H1 (cell line): ENCODE measurements around the gene CRKL. TPM values are rescaled to one million over a fixed set of nuclear protein-coding genes. Genes with fewer than 3 reads are reported as not detected.

Experiments used
- CTCF ChIA-PET: fragments of 300-600 bp; sonication (Branson Sonifier 250); formaldehyde crosslinking; loops from one replicate; lab custom pipeline; 2021; ENCODE audit not compliant: partially characterized antibody; lab: Charles Lee
- POLR2A ChIA-PET: fragments of 300-600 bp; sonication (Branson Sonifier 250); formaldehyde crosslinking; loops from one replicate; lab custom pipeline; 2021; ENCODE audit warnings: inconsistent platforms; ENCODE audit not compliant: partially characterized antibody; lab: Charles Lee
- DNase-seq, 2 experiments: peaks; one replicate each; pipeline versions ENCODE4 v3.0.0 to v3.0.0-alpha.2; 2010 to 2022; ENCODE audit warnings: low spot score in 2 of 2, low read depth in 1 of 2, mixed read lengths in 1 of 2
- FAIRE-seq: peaks from 2 replicates; lab custom pipeline; 2011; peaks lifted over from hg19 to GRCh38; lab: Jason Lieb, UNC
- H2AFZ ChIP-seq: 2 replicates; pipeline ENCODE4 v1.8.1; 2012; ENCODE audit warnings: low read length, inconsistent platforms
- H2AK5ac ChIP-seq: 2 replicates; pipeline ENCODE4 v1.6.1; 2013; ENCODE audit warnings: low read depth, low read length
- H2BK120ac ChIP-seq: replicated peaks from 2 replicates; pipeline ENCODE3; 2013; ENCODE audit warnings: low read depth, low read length, inconsistent platforms
- H2BK12ac ChIP-seq: 2 replicates; pipeline ENCODE4 v1.6.1; 2013; ENCODE audit warnings: low read depth, low read length
- H2BK15ac ChIP-seq: 2 replicates; pipeline ENCODE4 v1.6.1; 2013; ENCODE audit warnings: low read length
- H2BK20ac ChIP-seq: 2 replicates; pipeline ENCODE4 v1.6.1; 2013; ENCODE audit warnings: low read length
- H2BK5ac ChIP-seq: 2 replicates; pipeline ENCODE4 v1.6.1; 2013; ENCODE audit warnings: low read depth, low read length
- H3K14ac ChIP-seq: 2 replicates; pipeline ENCODE4 v1.6.1; 2013; ENCODE audit warnings: inconsistent platforms; ENCODE audit not compliant: insufficient read length
- H3K18ac ChIP-seq: 2 replicates; pipeline ENCODE4 v1.6.1; 2013; ENCODE audit warnings: low read length; ENCODE audit errors: extremely low read depth
- H3K23ac ChIP-seq: 2 replicates; pipeline ENCODE4 v1.6.1; 2013; ENCODE audit warnings: inconsistent platforms; ENCODE audit not compliant: insufficient read length
- H3K23me2 ChIP-seq: 2 replicates; pipeline ENCODE4 v1.6.1; 2013; ENCODE audit warnings: low read depth, low read length
- H3K27ac ChIP-seq: 2 replicates; pipeline ENCODE4 v1.6.1; 2011; ENCODE audit warnings: low read depth, low read length, inconsistent platforms
- H3K27me3 ChIP-seq, 4 experiments: replicated peaks in 1 of 4; 1 replicate in 1 of 4; 2 replicates in 3 of 4; pipeline versions ENCODE4 v1.6.1 to v1.8.1; 2011 to 2013; ENCODE audit warnings: low read length in 3 of 4, mild to moderate bottlenecking in 3 of 4, inconsistent platforms in 2 of 4, mixed read lengths in 2 of 4, moderate library complexity in 1 of 4; ENCODE audit not compliant: control insufficient read depth in 3 of 4, insufficient read depth in 3 of 4; ENCODE audit errors: extremely low read depth in 1 of 4
- H3K36me3 ChIP-seq, 4 experiments: 2 replicates each; pipeline versions ENCODE4 v1.6.1 to v1.8.1; 2011 to 2013; ENCODE audit warnings: mild to moderate bottlenecking in 4 of 4, low read length in 3 of 4, moderate library complexity in 2 of 4, control low read depth in 1 of 4, inconsistent platforms in 1 of 4; ENCODE audit not compliant: insufficient read depth in 4 of 4, control insufficient read depth in 2 of 4
- H3K4ac ChIP-seq: replicated peaks from 2 replicates; pipeline ENCODE3; 2013; ENCODE audit warnings: low read length, low read depth, mixed read lengths, inconsistent platforms; ENCODE audit not compliant: insufficient read length
- H3K4me1 ChIP-seq, 4 experiments: replicated peaks in 1 of 4; 1 replicate in 1 of 4; 2 replicates in 3 of 4; pipeline versions ENCODE4 v1.6.1 to v1.8.1; 2011 to 2013; ENCODE audit warnings: low read length in 3 of 4, inconsistent platforms in 2 of 4, mixed read lengths in 1 of 4; ENCODE audit not compliant: insufficient read depth in 4 of 4, control insufficient read depth in 3 of 4
- H3K4me2 ChIP-seq, 2 experiments: 2 replicates each; pipeline versions ENCODE4 v1.6.1 to v1.8.1; 2011 to 2013; ENCODE audit warnings: low read depth in 2 of 2, low read length in 2 of 2, control low read depth in 1 of 2, inconsistent platforms in 1 of 2, mild to moderate bottlenecking in 1 of 2; ENCODE audit not compliant: insufficient read depth in 1 of 2
- H3K4me3 ChIP-seq, 4 experiments: fragments of 200-600, 300-600 bp in 1 of 4; sonication (generic), shearing (Covaris generic), sonication (Bioruptor Twin) in 1 of 4; 2 replicates each; pipeline versions ENCODE4 v1.5.1 to v1.8.1; 2011 to 2016; ENCODE audit warnings: low read length in 4 of 4, low read depth in 3 of 4, control low read depth in 2 of 4, inconsistent platforms in 2 of 4, mild to moderate bottlenecking in 2 of 4, mixed read lengths in 1 of 4, moderate library complexity in 1 of 4; ENCODE audit not compliant: insufficient read depth in 2 of 4; ENCODE audit errors: extremely low read depth in 1 of 4
- H3K56ac ChIP-seq: replicated peaks from 2 replicates; pipeline ENCODE3; 2013; ENCODE audit warnings: low read depth, mild to moderate bottlenecking, mixed read lengths, low read length, inconsistent platforms; ENCODE audit not compliant: insufficient read length
- H3K79me1 ChIP-seq: 2 replicates; pipeline ENCODE4 v1.6.1; 2013; ENCODE audit warnings: low read depth, low read length, control low read depth
- H3K79me2 ChIP-seq, 2 experiments: 2 replicates each; pipeline versions ENCODE4 v1.6.1 to v1.8.1; 2012 to 2013; ENCODE audit warnings: low read length in 2 of 2, mild to moderate bottlenecking in 2 of 2, inconsistent platforms in 1 of 2; ENCODE audit not compliant: insufficient read depth in 2 of 2, control insufficient read depth in 1 of 2
- H3K9ac ChIP-seq, 4 experiments: replicated peaks in 1 of 4; 1 replicate in 1 of 4; 2 replicates in 3 of 4; pipeline versions ENCODE4 v1.6.1 to v1.8.1; 2011 to 2013; ENCODE audit warnings: low read depth in 3 of 4, low read length in 3 of 4, control low read depth in 2 of 4, mild to moderate bottlenecking in 2 of 4, moderate library complexity in 2 of 4, inconsistent platforms in 1 of 4; ENCODE audit errors: extremely low read depth in 1 of 4
- H3K9me3 ChIP-seq, 2 experiments: 2 replicates each; pipeline versions ENCODE4 v1.6.1 to v1.8.1; 2012 to 2013; ENCODE audit warnings: mild to moderate bottlenecking in 2 of 2, moderate library complexity in 2 of 2, control low read depth in 1 of 2, inconsistent platforms in 1 of 2, low read depth in 1 of 2, low read length in 1 of 2, mixed read lengths in 1 of 2; ENCODE audit not compliant: insufficient read depth in 2 of 2
- H4K20me1 ChIP-seq, 2 experiments: replicated peaks in 1 of 2; 2 replicates each; pipeline versions ENCODE3 to v1.8.1; 2011 to 2013; ENCODE audit warnings: inconsistent platforms in 2 of 2, low read length in 2 of 2, mild to moderate bottlenecking in 1 of 2; ENCODE audit not compliant: insufficient read depth in 2 of 2, control insufficient read depth in 1 of 2
- H4K5ac ChIP-seq: 2 replicates; pipeline ENCODE4 v1.6.1; 2013; ENCODE audit warnings: low read length, low read depth, mixed read lengths, inconsistent platforms; ENCODE audit not compliant: insufficient read length
- H4K8ac ChIP-seq: 2 replicates; pipeline ENCODE4 v1.8.0; 2013; ENCODE audit warnings: mild to moderate bottlenecking, moderate library complexity, low read length, inconsistent platforms; ENCODE audit not compliant: insufficient read depth; ENCODE audit errors: extremely low read depth
- H4K91ac ChIP-seq: replicated peaks from 2 replicates; pipeline ENCODE3; 2013; ENCODE audit warnings: low read length, mixed read lengths, inconsistent platforms; ENCODE audit not compliant: insufficient read length
- GABPA ChIP-seq: IDR thresholded peaks from 2 replicates; pipeline ENCODE4 v1.6.1; 2011; ENCODE audit warnings: mild to moderate bottlenecking, low read length, moderate library complexity, borderline replicate concordance; ENCODE audit not compliant: insufficient read depth
- KDM5A ChIP-seq: fragments of 200-600 bp; IDR thresholded peaks from 2 replicates; pipeline ENCODE4 v1.7.1; 2012; ENCODE audit warnings: mild to moderate bottlenecking, low read length, inconsistent platforms, mixed read lengths
- RAD21 ChIP-seq, 2 experiments: IDR thresholded peaks in 1 of 2; conservative IDR thresholded peaks in 1 of 2; 2 replicates each; pipeline ENCODE4 v1.6.1; 2011; ENCODE audit warnings: low read depth in 2 of 2, low read length in 2 of 2, improper control_type of control experiment in 1 of 2, inconsistent platforms in 1 of 2, mild to moderate bottlenecking in 1 of 2, moderate library complexity in 1 of 2
- WGBS, 2 experiments: shearing (Covaris generic) in 1 of 2; methylation state at CpG; one replicate each; pipeline versions ENCODE4 v1.1.6 to v1.1.7; 2013 to 2015; ENCODE audit warnings: low lambda C conversion rate in 2 of 2, mixed read lengths in 2 of 2, inconsistent platforms in 1 of 2, low coverage in 1 of 2, missing lambda C conversion rate in 1 of 2; ENCODE audit not compliant: insufficient replicate concordance in 2 of 2, insufficient coverage in 1 of 2, insufficient read length in 1 of 2; ENCODE audit errors: extremely low coverage in 1 of 2, missing lambda C conversion rate in 1 of 2; 5-methylcytosine and 5-hydroxymethylcytosine counted together
- polyA plus RNA-seq, 7 experiments: library from polyadenylated mRNA; depleted of rRNA in 3 of 7; stranded (reverse) in 5 of 7; unstranded in 2 of 7; fragments of >200 nt in 5 of 7; fragments of 200-250 nt in 2 of 7; gene quantifications; 1 replicate in 5 of 7; 2 replicates in 1 of 7; 4 replicates in 1 of 7; pipeline versions ENCODE4 v1.2.1 to v1.2.3, GENCODE V29; 2011 to 2013; ENCODE audit warnings: missing spikeins in 2 of 7, mixed read lengths in 2 of 7
- total RNA-seq: library from RNA; stranded (reverse); fragmentation: NEBNext Ultra II Directional; extraction: Animal tissue kit (Norgen Biotek cat#: 25700); gene quantifications from 2 replicates; pipeline ENCODE4 v1.2.1, GENCODE V29; 2021

The CRKL gene
- total and polyA plus RNA-seq, 2 of the 8 experiments (the other 6 are each of a cell fraction or from before 2014, with no cell fraction given) = 34.5 to 94.5 TPM

DNA sequence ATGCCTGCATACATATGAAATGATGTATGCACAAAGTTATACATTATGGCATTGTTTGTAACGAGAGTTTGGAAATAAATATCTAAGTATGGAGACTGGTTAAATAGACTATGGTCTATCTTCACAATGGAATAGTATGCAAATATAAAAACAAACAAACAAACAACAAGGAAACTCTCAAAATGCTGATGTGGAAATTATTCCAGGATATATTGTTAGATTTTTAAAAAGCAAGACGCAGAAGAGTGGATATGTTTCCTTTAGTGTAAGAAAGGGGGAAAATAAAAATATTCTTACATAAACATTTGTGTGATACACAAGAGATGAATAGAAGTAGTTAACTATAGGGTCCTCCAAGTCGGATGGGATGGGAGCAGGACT is 10.8 kb upstream of the CRKL start:
- Histone ChIP-seq H3K56ac (no peak overlapping the region), H2BK120ac (no peak overlapping the region), H4K20me1 (no peaks in the 10 kb centered on the region), H3K23me2 (no peaks in the 10 kb centered on the region), H2AFZ (no peak overlapping the region), H4K91ac (no peak overlapping the region), H3K23ac (no peak overlapping the region), H3K79me2 (no peaks in the 10 kb centered on the region), H2BK20ac (no peak overlapping the region), H3K9me3 (no peaks in the 10 kb centered on the region), H4K8ac (no peak overlapping the region), H3K18ac (no peak overlapping the region), H3K36me3 (no peaks in the 10 kb centered on the region), H2BK5ac (no peak overlapping the region), H3K9ac (no peak overlapping the region), H2BK15ac (no peak overlapping the region), H4K5ac (no peak overlapping the region), H3K4me2 (no peak overlapping the region), H2AK5ac (no peak overlapping the region), H3K4me3 (no peak overlapping the region), H3K79me1 (no peaks in the 10 kb centered on the region), H3K4me1 (no peaks in the 10 kb centered on the region), H3K14ac (no peak overlapping the region), H3K27me3 (no peaks in the 10 kb centered on the region), H3K4ac (no peak overlapping the region), H3K27ac (no peak overlapping the region), H2BK12ac (no peak overlapping the region)
- no peak for FAIRE-seq
- DNase-seq = no peak
- POLR2A ChIA-PET = interaction anchor here (0.5 kb wide), 1 partner anchor 16 kb away, joined by 3 read pairs; no protein-coding TSS in a partner anchor
- CTCF ChIA-PET = interaction anchor here (0.9 to 1.6 kb wide), 5 partner anchors 9 to 539 kb away, joined by 3 read pairs; no protein-coding TSS in a partner anchor
- 79% methylated on average over 3 of the region's 3 CpGs; no CpG with 5 or more reads in 1 of the 2 experiments for WGBS, 2 experiments
- TF ChIP-seq RAD21 (IDR thresholded peaks at IDR 0.05 in 1 of 2, conservative IDR thresholded peaks at IDR 0.05 in 1 of 2; ENCODE audit: low read depth in 2 of 2, low read length in 2 of 2) (no peak), KDM5A (no peak), GABPA (no peak)
